H9 (cell line): ENCODE results near the gene COMMD10. TPM values are rescaled to one million over a fixed set of nuclear protein-coding genes. Genes with fewer than 3 reads are reported as not detected.

Source experiments
- DNase-seq: peaks from one replicate; pipeline ENCODE4 v3.0.0-alpha.2; 2017
- H2AFZ ChIP-seq: one replicate; pipeline ENCODE4 v1.6.1; 2013; ENCODE audit warnings: mild to moderate bottlenecking, low read length, control low read depth, moderate library complexity
- H2AK5ac ChIP-seq: 2 replicates; pipeline ENCODE4 v1.6.1; 2013; ENCODE audit warnings: low read length, control low read depth, mixed read lengths; ENCODE audit not compliant: insufficient read length
- H2BK120ac ChIP-seq: one replicate; pipeline ENCODE4 v1.6.1; 2013; ENCODE audit warnings: low read depth, mild to moderate bottlenecking, low read length, control low read depth, inconsistent platforms; ENCODE audit not compliant: poor library complexity, severe bottlenecking
- H2BK12ac ChIP-seq: 2 replicates; pipeline ENCODE4 v1.6.1; 2013; ENCODE audit warnings: low read length, control low read depth, mixed read lengths, low read depth; ENCODE audit not compliant: insufficient read length
- H2BK15ac ChIP-seq: 2 replicates; pipeline ENCODE4 v1.6.1; 2013; ENCODE audit warnings: low read depth, low read length, control low read depth
- H2BK20ac ChIP-seq: one replicate; pipeline ENCODE4 v1.6.1; 2013; ENCODE audit warnings: low read depth, mild to moderate bottlenecking, low read length, control low read depth, inconsistent platforms; ENCODE audit not compliant: poor library complexity, severe bottlenecking
- H2BK5ac ChIP-seq: 2 replicates; pipeline ENCODE4 v1.6.1; 2013; ENCODE audit warnings: low read length, control low read depth, mixed read lengths; ENCODE audit not compliant: insufficient read length
- H3K14ac ChIP-seq: 2 replicates; pipeline ENCODE4 v1.6.1; 2013; ENCODE audit warnings: low read length, control low read depth; ENCODE audit not compliant: insufficient read depth
- H3K18ac ChIP-seq: 2 replicates; pipeline ENCODE4 v1.6.1; 2013; ENCODE audit warnings: low read depth, mild to moderate bottlenecking, mixed read lengths, low read length, control low read depth; ENCODE audit not compliant: insufficient read length
- H3K23ac ChIP-seq: 2 replicates; pipeline ENCODE4 v1.6.1; 2013; ENCODE audit warnings: low read length, control low read depth, mixed read lengths, low read depth; ENCODE audit not compliant: insufficient read length
- H3K23me2 ChIP-seq: 2 replicates; pipeline ENCODE4 v1.6.1; 2013; ENCODE audit warnings: low read depth, mild to moderate bottlenecking, mixed read lengths, low read length, control low read depth; ENCODE audit not compliant: insufficient read length, poor library complexity, severe bottlenecking
- H3K27ac ChIP-seq: 2 replicates; pipeline ENCODE4 v1.5.1; 2013; ENCODE audit warnings: low read length, control low read depth, mixed read lengths, low read depth; ENCODE audit not compliant: insufficient read length
- H3K27me3 ChIP-seq: 2 replicates; pipeline ENCODE4 v1.6.1; 2013; ENCODE audit warnings: low read length, control low read depth, inconsistent platforms; ENCODE audit not compliant: insufficient read depth
- H3K4ac ChIP-seq: 2 replicates; pipeline ENCODE4 v1.6.1; 2013; ENCODE audit warnings: low read depth, mild to moderate bottlenecking, control low read depth, inconsistent platforms, low read length, moderate library complexity
- H3K4me1 ChIP-seq: 2 replicates; pipeline ENCODE4 v1.6.1; 2013; ENCODE audit warnings: low read length, control low read depth, inconsistent platforms; ENCODE audit not compliant: insufficient read depth
- H3K4me2 ChIP-seq: 2 replicates; pipeline ENCODE4 v1.6.1; 2013; ENCODE audit warnings: low read length, control low read depth, mixed read lengths; ENCODE audit not compliant: insufficient read length, insufficient read depth
- H3K56ac ChIP-seq: 2 replicates; pipeline ENCODE4 v1.6.1; 2013; ENCODE audit warnings: low read depth, mild to moderate bottlenecking, mixed read lengths, low read length, control low read depth; ENCODE audit not compliant: insufficient read length
- H3K79me1 ChIP-seq: 2 replicates; pipeline ENCODE4 v1.6.1; 2013; ENCODE audit warnings: low read depth, mild to moderate bottlenecking, moderate library complexity, low read length, control low read depth, inconsistent platforms; ENCODE audit not compliant: insufficient read depth, poor library complexity, severe bottlenecking
- H3K79me2 ChIP-seq: 2 replicates; pipeline ENCODE4 v1.6.1; 2013; ENCODE audit warnings: low read length, control low read depth, inconsistent platforms; ENCODE audit not compliant: insufficient read depth
- H3K9ac ChIP-seq: 2 replicates; pipeline ENCODE4 v1.6.1; 2013; ENCODE audit warnings: low read length, control low read depth, mixed read lengths; ENCODE audit not compliant: insufficient read length; ENCODE audit errors: extremely low read depth
- H3K9me3 ChIP-seq: one replicate; pipeline ENCODE4 v1.6.1; 2013; ENCODE audit warnings: low read depth, low read length, inconsistent platforms; ENCODE audit not compliant: control insufficient read depth
- H3T11ph ChIP-seq: one replicate; pipeline ENCODE4 v1.6.1; 2013; ENCODE audit warnings: mild to moderate bottlenecking, low read length, control low read depth, inconsistent platforms
- H4K20me1 ChIP-seq: one replicate; pipeline ENCODE4 v1.6.1; 2013; ENCODE audit not compliant: control insufficient read depth, insufficient read length, insufficient read depth
- H4K5ac ChIP-seq: 2 replicates; pipeline ENCODE4 v1.6.1; 2013; ENCODE audit warnings: low read depth, mild to moderate bottlenecking, mixed read lengths, low read length, control low read depth; ENCODE audit not compliant: insufficient read length
- H4K8ac ChIP-seq: replicated peaks from 2 replicates; pipeline ENCODE4 v1.6.1; 2013; ENCODE audit warnings: low read length, control low read depth, mixed read lengths, low read depth; ENCODE audit not compliant: insufficient read length
- H4K91ac ChIP-seq: 2 replicates; pipeline ENCODE4 v1.6.1; 2013; ENCODE audit warnings: low read depth, mild to moderate bottlenecking, moderate library complexity, mixed read lengths, low read length, control low read depth; ENCODE audit not compliant: insufficient read length
- H3K27ac Mint-ChIP-seq, 3 experiments: 2 replicates in 2 of 3; 3 replicates in 1 of 3; pipeline ENCODE4 v1.8.0; 2020 to 2021; ENCODE audit warnings: mixed read lengths in 3 of 3, mild to moderate bottlenecking in 1 of 3, moderate library complexity in 1 of 3
- H3K27me3 Mint-ChIP-seq: 2 replicates; pipeline ENCODE4 v1.8.0; 2021; ENCODE audit warnings: low read depth, mild to moderate bottlenecking, moderate library complexity, mixed read lengths
- H3K36me3 Mint-ChIP-seq, 3 experiments: 2 replicates in 2 of 3; 3 replicates in 1 of 3; pipeline ENCODE4 v1.8.0; 2020 to 2021; ENCODE audit warnings: low read depth in 3 of 3, mixed read lengths in 3 of 3; ENCODE audit not compliant: insufficient read depth in 1 of 3
- H3K4me1 Mint-ChIP-seq, 2 experiments: 2 replicates each; pipeline ENCODE4 v1.8.0; 2020; ENCODE audit warnings: mixed read lengths in 2 of 2
- H3K4me3 Mint-ChIP-seq, 2 experiments: 2 replicates in 1 of 2; 3 replicates in 1 of 2; pipeline ENCODE4 v1.8.0; 2020 to 2021; ENCODE audit warnings: mild to moderate bottlenecking in 2 of 2, mixed read lengths in 2 of 2, moderate library complexity in 1 of 2
- H3K9me3 Mint-ChIP-seq, 2 experiments: 2 replicates in 1 of 2; 3 replicates in 1 of 2; pipeline ENCODE4 v1.8.0; 2020; ENCODE audit warnings: mild to moderate bottlenecking in 2 of 2, mixed read lengths in 2 of 2, moderate library complexity in 1 of 2
- CTCF ChIP-seq: fragments of 200-600 bp; sonication (generic); conservative IDR thresholded peaks from 3 replicates; pipeline ENCODE4 v1.8.0; 2021; ENCODE audit warnings: antibody characterized with exemption, mild to moderate bottlenecking
- WGBS: extraction: QIAGEN DNeasy Blood & Tissue Kit; methylation state at CpG from one replicate; pipeline ENCODE4 v1.1.7; 2013; ENCODE audit warnings: missing lambda C conversion rate, low lambda C conversion rate, mixed read lengths; ENCODE audit not compliant: insufficient read length; ENCODE audit errors: extremely low coverage; 5-methylcytosine and 5-hydroxymethylcytosine counted together
- total RNA-seq: library from RNA; stranded (reverse); gene quantifications from 2 replicates; pipeline ENCODE4 v1.2.1, GENCODE V29; 2021

COMMD10 gene
- total RNA-seq, 1 experiment from 2014 or later = 33.9 TPM

DNA sequence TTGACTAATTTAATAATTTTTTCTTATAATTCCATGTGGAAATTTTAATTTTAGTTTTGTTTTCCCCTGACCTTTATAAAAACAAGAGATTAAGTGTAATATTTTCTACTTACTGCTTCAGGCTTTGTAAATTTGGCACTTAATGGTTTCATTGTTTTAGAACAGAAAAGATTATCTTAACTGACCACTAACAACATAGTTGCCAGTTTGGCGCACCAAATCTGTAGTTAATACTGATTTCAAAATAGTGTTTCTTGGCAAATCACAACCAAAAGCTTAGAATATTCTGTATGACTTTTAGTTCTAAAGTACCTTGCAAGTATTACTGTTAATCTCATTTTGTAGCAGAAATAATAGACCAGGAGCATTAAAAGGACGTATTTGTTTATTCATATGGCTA is 124.3 kb downstream of the COMMD10 start:
- H3K27ac ChIP-seq = no peak overlapping the region
- Mint-ChIP-seq H3K9me3 (no peaks in the 10 kb centered on the region), H3K27ac (no peak overlapping the region), H3K36me3 (no peaks in the 10 kb centered on the region), H3K4me3 (no peak overlapping the region), H3K27me3 (no peaks in the 10 kb centered on the region), H3K4me1 (peaks cover 7% of the 10 kb centered on the region in 2 experiments)
- no peaks in the 10 kb centered on the region for H3K27me3 ChIP-seq
- H3T11ph ChIP-seq = no peak overlapping the region
- H3K56ac ChIP-seq = no peak overlapping the region
- TF ChIP-seq CTCF = no peak
- no peak for DNase-seq
- no peak overlapping the region for H2AFZ ChIP-seq
- H3K4me2 ChIP-seq = no peak overlapping the region
- no peaks in the 10 kb centered on the region for H3K23me2 ChIP-seq
- H4K20me1 ChIP-seq = no peaks in the 10 kb centered on the region
- no peaks in the 10 kb centered on the region for H3K4me1 ChIP-seq
- no peaks in the 10 kb centered on the region for H3K79me2 ChIP-seq
- H3K18ac ChIP-seq = no peak overlapping the region
- H2AK5ac ChIP-seq = no peak overlapping the region
- H4K5ac ChIP-seq = no peak overlapping the region
- no peaks in the 10 kb centered on the region for H3K9me3 ChIP-seq
- H2BK15ac ChIP-seq = no peak overlapping the region
- WGBS = no CpG with 5 or more reads among the region's 2 CpGs
- H3K23ac ChIP-seq = no peak overlapping the region
- H3K79me1 ChIP-seq = no peaks in the 10 kb centered on the region
- no peak overlapping the region for H4K91ac ChIP-seq
- no peak overlapping the region for H3K9ac ChIP-seq
- H3K4ac ChIP-seq = no peak overlapping the region
- H2BK20ac ChIP-seq = no peak overlapping the region
- no peak overlapping the region for H4K8ac ChIP-seq
- H3K14ac ChIP-seq = no peak overlapping the region
- H2BK5ac ChIP-seq = no peak overlapping the region
- no peak overlapping the region for H2BK120ac ChIP-seq
- H2BK12ac ChIP-seq = no peak overlapping the region
